CD4-positive, alpha-beta T cell treated with Interferon alpha-2 for 1 hour (primary cell): ENCODE measurements around the gene ACVR1.
A peak's percentile ranks its signal among the peaks of the same experiment; 100 is the strongest.

Experiments
- DNase-seq, 2 donors: peaks; one replicate each; pipeline ENCODE4 v3.0.0-alpha.2; 2020 to 2022

Gene ACVR1

DNA sequence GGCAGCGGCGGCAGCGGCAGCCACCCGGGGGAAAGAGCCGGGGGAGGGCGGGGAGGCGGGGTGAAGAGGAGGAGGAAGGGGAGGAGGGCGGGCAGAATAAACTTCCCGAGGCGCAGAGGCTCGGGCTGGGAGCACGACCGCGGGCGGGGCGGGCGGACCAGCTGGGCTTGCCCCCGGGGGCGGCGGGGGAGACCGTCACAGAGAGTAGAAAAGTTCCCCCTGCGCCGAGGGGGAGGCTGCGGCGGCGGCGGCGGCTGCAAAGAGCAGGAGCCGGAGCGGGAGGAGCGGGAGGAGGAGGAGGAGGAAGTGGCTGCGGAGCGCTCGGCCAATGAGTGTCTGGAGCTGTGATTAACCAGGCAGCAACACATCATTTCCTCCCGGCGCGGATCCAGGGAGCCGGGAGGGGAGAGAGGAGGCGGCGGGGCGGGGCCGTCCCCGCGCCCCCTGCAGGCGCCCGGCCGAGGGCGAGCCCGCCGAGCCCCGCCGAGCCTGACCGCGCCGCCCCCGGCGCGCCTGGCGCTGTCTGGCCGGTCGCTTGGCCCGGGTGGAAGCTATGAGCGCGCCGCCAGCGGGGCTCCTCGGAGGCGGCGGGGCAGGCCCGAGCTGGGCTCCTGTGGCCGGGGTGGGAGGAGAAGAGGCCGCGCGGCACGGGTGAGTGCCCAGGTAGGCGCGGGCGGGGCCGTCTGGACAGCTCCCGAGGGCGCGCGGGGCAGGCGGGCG lies at the start of gene ACVR1:
Gene ACVR1, minus strand, starts transcription at position 265 of the 720 bp plus-strand sequence. CDS start 76,837 bp downstream, outside the sequence.
- DNase-seq = peak; percentile 82 to 89

DNA sequence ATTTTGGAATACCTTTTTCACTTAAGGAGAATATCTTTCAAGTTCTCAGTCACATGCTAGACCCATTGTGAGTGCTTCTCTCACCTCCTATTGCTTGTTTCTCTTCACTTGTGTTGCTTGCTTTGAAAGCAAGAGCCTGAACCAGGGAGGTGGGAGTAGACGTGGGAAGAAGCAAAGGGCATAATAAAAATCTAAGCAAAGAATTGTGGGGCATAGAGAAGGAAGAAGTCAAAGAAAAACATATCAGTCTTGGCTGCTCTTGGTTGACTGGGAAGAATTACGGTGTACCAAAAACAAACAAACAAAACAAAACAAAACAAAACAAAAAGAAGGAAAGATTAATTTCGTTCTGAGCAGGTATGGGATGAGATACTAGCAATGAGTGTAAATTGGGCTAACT lies 48.9 kb upstream of the ACVR1 start:
- DNase-seq = no peak

DNA sequence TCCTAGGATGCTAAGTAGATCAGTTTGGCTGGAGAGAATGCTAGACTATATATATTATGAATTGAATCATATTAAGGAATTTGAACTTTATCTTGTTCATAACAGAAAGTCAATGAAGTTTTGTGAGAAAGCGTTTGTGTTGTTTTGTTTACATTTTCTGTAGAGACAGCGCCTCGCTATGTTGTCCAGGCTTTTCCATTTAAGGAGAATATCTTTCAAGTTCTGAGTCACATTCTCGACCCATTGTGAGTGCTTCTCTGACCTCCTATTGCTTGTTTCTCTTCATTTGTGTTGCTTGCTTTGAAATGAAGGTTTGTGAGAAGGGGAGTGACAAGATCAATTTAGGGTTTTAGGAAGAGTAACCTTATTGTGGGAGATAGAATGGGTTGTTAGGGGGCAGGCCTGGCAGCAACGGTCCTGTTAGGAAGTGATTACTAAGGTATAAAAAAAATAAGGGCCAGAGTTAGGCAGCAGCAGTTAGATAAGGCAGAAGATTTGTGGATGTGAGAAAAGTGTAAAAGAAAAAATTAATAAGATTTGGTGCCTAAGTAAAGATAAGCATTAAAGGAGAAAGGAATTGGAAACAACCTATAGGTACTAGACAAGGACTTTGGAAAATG lies 47.6 kb upstream of the ACVR1 start:
- no peak for DNase-seq

DNA sequence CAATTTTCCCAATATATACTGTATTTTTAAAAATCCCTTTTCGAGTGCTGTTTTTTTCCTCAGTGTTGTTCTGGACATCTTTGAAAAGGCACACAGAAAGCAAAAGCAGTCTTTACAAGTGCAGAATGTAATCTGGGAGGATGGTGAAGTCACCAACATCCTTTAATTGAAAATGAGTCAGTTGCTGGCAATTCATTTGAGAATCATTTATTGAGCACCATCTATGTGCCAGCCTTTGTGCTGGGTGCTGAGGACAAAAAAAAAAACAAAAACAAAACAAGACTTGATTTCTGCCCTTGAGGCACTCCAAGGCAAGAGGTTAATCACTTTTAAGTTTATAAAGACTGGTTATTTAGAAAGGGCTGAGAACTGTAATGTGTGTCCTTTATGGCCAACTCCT lies 46.7 kb upstream of the ACVR1 start:
- DNase-seq = no peak

DNA sequence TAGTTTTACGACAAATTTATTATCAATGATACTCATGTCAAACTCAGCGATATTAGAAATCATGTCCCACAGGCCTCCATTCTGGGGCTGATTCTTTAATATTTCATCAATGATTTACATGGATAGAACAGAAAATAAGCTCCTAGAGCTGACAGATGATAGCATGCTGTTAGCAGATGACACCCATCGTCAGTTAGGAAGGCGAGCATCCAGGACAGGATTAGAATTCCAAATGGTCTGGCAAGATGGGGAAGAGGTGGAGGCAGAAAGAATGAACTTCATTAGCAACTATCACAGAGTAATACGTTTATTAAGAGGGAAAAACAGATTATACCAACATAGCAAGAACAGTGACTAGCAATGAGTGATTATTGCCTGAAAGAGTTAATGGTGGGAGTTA lies 46.2 kb upstream of the ACVR1 start:
- DNase-seq = no peak

DNA sequence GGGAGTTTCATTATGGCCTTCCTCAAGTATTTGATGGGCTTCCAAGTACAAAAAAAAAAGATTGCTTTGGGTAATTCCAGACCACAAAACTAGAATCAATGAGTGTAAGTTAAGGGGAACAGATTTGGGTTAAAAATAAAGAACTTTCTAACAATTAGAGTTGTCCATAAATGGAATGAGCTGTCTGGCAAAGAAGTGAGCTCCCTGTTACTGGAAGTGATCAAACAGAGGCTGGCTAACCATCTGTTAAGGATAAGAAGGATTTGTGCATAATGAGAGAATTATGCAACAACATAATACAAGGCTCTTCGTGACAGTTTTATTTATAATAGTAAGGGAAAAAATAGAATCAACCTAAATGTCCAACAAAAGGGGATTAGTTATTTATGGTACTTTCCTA lies 44.6 kb upstream of the ACVR1 start:
- DNase-seq = no peak

DNA sequence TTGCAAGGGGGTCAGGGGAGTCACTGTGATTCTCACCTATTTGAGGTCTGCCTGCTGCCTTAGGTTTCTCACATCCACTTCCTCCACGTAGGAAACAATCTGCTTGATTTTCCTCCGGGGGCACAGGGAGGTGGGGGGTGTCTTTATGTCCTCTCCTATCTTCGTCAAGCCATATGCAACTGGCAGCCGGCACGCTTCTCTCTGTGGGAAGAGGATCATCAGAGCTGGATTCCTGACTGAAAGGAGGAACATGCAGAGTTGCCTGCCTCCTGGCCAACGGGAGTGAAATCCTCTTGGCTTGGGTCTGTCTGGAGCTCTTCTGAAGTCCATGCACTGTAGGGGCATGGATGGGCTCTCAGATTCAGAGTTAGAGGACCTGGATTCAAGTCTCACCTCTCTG lies 43.1 kb upstream of the ACVR1 start:
- DNase-seq = no peak

DNA sequence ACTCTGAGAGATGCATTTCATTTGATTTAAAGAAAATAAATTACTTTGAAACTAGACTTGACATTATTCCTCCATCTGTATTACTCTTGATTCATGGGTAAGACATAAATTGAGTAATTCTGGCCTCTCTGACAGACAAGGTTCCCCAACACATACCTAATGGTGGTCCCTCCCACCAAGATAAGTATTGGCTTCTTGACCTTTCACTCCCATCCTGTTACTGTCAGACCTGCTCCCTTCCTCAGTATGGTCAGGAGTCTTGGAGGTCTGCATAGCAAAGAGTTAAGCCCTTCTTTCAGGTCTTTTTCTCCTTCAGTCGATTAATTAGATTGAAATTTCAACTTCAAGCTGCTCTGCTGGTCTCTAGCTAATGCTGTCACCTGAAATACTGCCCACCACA lies 42.2 kb upstream of the ACVR1 start:
- DNase-seq = no peak

DNA sequence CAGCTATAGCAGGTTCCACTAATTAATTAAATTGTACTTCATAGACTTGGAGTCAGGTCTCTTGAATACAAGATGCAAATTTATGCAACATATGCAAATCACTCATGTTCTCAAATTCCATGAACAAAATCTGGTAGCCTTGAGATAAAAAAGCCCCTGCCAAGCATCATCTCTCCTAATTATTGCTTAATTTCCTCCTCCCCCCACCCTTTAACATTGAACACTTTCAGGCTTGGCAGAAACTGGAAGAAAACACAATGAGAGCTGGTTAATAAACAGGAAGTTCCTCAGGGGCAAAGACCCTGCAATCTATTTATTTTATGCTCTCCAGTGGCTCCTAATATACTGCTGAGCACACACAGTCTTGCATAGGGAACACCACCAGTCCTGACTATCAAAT lies 35.6 kb upstream of the ACVR1 start:
- no peak for DNase-seq

DNA sequence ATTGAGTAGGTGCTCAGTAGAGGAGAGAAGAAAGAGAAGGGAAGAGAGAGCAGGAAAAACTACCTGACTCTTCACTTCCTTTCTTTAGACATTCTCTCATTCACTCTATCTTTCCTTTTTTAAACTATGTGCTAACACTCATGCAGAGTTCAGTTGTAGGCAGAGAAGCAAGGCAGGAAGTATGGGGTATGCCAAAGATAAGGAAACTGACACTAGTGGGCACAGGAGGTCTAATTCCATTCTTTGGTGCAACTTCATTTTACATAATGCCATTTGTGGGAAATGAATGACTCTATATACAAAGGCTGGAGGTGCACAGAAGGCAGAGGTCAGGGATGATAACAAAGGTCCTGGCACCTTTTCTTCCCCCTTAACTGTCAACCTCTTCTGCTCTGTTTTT lies 35.1 kb upstream of the ACVR1 start:
- DNase-seq = no peak

DNA sequence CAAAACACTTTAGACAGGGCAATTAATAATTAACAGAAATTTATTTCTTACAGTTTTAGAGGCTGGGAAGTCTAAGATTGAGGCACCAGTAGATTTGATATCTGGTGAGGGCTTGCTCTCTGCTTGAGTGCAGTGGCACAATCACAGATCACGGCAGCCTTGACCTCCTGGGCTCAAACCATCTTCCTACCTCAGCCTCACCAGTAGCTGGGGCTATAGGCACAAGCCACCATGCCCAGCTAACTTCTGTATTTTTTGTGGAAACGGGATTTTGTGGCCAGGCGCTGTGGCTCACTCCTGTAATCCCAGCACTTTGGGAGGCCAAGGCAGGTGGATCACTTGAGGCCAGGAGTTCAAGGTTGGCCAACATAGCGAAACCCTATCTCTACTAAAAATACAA lies 29.0 kb upstream of the ACVR1 start:
- no peak for DNase-seq

DNA sequence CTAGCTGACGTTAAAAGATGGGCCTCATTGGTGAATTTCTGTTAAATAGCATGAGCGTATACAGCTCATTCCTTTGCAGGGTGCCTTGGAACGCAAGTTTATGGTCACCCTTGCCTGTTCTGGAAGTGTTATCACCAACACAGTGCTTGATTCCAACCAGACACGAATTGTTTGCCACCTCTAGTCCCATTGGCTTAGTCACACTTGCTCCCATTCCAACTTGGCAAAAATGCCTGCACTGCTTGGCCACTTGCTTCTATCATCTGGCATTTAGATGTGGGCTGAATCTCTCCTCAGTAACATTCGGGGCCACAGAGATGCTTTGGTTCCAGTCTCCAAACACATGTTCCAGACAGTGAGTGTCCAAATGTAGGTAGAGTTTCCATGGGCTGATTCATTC lies 27.5 kb upstream of the ACVR1 start:
- DNase-seq = no peak

DNA sequence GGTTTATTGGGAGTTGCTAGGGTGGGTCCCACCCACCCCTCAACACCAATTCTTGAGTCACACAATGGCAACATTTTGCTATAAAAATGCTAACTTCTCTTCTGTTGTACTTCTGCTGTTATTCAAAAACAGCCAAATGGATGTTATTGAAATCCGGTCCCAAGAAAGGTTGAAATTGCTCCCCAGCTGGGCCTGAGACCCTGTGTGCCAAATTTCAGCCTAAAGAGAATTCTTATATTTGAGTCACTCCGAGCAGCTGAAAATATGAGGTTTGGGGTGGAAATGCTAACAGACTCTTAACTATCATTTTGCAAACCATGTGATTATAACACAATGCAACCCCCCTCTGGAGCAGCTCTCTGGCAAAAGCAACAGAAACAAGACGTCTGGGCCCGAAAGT lies 27.0 kb upstream of the ACVR1 start:
- no peak for DNase-seq

DNA sequence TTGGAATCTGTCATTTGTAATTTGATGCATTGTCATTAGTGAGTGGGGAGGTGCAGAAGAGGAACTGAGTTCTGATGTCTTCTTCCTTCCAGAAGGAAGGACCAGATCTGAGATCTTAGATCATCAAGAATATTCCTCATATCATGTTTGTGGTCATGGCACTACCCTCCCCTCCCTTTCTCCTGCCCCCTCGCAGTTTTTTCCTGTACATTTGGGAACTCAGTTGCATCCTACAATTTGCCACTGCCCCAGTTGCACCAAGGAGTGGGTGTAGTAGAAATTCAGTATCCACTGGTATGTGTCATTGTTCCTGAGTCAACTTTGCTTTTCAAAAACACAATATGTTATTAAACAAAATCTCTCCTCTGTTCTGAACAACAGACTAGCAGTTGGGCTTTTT lies 26.6 kb upstream of the ACVR1 start:
- DNase-seq = no peak

DNA sequence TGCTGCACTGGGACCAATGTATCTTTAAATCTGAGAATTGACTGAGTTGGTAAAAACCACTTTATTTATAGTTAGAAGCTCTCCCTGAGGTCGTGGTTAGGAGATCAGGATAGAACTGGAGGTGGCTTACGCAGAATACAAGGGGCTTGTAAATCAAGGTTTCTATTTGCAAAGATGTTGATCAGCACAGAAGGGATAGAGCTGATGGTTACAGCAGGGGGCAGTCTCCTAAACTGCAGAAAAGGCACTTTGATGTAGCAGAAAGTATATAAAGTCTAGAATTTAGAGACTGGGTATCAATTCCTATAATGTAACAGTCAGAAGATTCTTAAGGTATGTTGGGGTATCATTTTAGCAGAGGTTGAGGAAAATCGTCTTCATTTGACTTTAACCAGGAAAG lies 25.2 kb upstream of the ACVR1 start:
- peak in 1 of 2 donors; percentile 48 for DNase-seq

DNA sequence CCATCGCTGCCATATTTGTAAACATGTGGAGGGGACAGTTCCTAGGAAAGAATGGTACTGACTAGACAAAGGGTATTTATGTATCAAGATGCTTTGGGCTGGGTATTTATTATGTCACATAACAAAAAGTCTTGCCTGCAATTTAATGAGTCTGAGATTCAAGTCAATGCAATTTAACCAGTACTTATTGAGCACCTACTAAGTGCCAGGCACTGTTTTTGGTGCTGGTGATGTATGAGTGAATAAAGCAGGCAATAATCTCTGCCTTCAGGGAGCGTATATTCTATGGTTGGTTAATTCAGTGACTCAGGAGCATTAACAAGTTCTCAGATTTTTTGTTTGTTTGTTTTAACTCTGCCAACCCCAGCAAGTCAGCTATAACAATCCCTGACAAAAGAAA lies 24.6 kb upstream of the ACVR1 start:
- DNase-seq = no peak

DNA sequence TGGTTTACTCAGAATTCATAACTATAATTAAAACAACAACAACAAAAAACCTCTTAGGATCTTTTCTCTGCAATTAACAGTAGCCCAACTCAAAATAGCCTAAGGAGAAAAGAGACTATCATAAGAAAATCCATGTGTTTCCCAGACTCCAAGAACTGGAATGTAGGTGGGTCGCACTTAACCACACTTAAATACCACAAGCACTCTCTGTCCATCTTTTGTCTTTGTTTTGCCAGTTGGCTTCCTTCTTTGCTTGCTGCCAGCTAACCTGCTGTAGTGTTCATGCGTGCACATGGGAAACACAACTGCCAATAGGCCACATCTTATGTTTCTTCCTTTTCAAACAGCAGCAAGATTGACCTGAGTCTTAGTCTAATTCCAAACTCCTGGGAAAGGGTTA lies 24.1 kb upstream of the ACVR1 start:
- DNase-seq = peak in 1 of 2 donors; percentile 35

DNA sequence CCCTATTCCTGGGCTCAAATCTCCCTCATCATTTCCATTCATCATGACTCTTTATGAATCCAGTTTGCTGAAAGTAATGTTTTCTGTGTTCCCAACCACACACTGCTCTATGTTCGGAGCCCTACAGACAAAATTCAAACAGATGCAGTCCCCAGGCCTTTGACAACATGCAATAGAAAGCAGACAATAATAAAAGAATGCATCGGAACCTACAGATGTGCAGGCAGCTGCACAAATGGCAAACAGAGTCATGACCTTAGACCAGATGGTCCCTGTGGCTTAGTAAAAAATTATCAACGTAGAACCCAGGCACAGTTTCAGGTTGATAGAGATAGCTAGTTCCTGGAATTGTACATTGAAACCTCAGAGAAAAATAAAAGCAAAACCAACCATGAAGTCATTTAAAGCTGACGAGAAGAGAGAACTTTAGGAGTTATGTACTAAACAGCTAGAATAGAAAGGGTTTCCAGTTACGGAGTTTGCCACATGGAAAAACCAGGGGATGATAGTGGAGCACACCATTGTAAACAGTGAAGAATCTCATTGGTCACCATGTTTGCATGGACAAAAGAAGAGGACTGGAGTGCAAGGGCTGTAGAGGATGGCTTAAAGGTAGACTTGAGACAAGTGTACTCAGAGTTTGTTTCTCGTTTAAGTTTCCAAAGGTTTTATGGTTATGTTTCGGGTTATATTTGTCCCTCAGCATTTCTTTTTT lies 23.2 kb upstream of the ACVR1 start:
- peak in 1 of 2 donors; percentile 63 for DNase-seq

DNA sequence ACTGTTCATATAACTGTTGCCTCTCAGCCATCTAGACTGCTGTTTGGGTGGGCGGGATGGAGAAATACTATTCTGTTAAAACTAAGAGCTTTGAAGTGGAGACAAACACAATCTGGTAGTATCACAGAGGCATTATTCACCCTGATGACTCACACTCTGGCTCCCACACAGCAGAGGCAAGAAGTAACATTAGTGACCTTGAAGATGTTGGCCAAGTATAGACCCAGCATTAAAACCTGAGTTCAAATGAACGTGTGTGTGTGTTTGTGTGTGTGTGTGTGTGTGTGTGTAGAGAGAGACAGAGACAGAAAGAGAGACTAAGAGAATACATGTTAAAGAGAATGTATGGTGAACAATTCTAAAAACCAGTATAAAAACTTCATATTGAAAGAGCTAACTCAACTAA lies 22.5 kb upstream of the ACVR1 start:
- peak in 1 of 2 donors; percentile 62 for DNase-seq

DNA sequence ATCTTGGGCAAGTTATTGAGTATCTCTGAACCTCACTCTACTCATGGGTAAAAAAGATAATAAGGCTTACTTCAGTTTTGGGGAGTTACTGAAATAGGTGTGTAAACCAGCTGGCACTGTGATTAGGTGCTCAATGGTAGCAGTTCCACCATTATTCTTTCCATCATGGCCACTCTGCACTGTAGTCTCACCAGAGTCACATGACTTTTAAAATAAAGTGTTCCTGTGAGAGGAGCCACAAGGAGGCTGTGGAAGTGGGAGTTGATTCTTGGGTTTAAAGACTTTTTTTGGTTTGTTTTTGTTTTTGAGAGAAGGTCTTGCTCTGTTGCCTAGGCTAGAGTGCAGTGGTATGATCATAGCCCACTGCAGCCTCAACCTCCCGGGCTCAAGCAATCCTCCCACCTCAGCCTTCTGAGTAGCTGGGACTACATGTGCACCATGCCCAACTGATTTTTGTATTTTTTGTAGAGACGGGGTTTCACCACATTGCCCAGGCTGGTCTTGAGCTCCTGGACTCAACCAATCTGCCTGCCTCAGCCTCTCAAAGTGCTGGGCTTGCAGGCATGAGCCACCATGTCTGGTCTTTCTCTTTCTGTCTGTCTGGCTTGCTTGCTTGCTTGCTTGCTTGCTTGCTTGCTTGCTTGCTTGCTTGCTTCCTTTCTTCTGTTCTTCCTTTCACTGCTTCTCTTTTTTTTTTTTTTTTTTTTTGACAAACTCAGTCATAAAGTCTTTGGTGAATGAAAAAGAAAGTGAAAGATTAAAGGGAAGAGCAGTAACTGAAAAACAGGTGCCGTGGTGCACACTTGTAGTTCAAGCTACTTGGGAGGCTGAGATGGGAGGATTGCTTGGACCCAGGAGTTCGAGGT lies 21.2 kb upstream of the ACVR1 start:
- DNase-seq = peak; percentile 22 to 63

DNA sequence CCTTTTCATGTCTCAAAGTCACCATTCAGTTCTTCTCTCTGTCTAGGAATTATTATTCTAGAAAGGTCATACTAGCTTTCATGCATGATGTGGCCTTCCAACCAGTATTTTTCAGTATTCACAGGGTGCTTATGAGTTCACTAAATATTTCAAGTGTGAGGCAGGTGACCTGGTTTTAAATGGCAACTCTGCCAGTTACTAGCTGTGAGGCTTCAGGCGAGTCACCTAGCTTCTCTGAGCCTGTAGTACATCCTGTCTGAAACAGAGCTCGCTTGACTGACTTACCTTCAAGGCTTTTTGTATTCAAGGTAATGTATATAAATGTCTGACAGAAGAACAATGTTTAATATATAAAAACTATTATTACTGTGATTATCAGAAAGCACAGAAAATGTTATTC lies 19.4 kb upstream of the ACVR1 start:
- DNase-seq = peak in 1 of 2 donors; percentile 38

DNA sequence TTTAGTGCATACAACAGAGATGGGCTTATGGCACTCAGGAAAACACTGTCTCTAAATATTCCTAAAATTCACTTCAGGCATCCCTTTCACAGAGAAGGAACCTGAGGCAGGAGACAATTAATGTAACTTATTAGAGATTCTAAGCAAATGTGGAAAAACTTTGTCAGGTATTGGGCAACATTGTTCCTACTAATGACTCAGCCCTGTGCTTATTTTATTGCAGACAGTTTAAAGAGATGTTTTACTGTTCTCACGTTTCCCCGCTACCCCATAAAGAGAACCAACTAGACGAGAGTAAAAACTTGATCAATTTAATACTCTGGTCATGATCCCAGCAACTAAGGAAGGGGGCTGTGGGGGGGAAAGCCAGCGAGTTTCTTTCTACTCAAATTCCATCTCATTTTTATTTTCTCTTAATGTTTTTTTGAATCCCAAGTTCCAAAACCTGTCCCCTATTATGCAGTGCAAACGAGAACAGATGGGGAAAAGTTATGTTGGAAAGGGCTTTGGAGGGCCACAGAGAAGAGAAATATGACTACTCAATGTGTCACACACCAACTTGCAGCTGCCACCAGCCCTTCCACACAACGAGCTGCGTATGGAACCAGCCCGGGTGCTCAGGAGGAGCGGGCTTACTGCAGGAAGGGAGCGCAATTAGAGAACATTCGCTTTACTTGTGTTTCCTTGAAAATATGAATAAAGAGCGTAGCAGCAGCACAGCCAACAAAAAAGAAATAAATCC lies 18.7 kb upstream of the ACVR1 start:
- DNase-seq = no peak
